Vagina (tissue), 2 donors: ENCODE data around the gene DDB1.

Experiments used
- CTCF ChIP-seq, 3 experiments: fragments of 450-650 bp in 2 of 3; fragments of 200-600 bp in 1 of 3; sonication (generic) in 1 of 3; IDR thresholded peaks; one replicate each; pipeline ENCODE4 v1.5.1; 2017 to 2019; ENCODE audit warnings: antibody characterized with exemption in 3 of 3, mild to moderate bottlenecking in 2 of 3, moderate library complexity in 2 of 3
- POLR2A ChIP-seq, 2 donors: fragments of 450-650 bp; IDR thresholded peaks; one replicate each; pipeline ENCODE4 v1.6.1; 2017; ENCODE audit warnings: antibody characterized with exemption in 2 of 2, mild to moderate bottlenecking in 2 of 2, moderate library complexity in 2 of 2
- POLR2AphosphoS5 ChIP-seq, 2 donors: sonication (generic); formaldehyde crosslinking; IDR thresholded peaks; one replicate each; pipeline ENCODE4 v1.9.0; 2017; ENCODE audit warnings: antibody characterized with exemption in 2 of 2, mild to moderate bottlenecking in 2 of 2, low read depth in 1 of 2; ENCODE audit not compliant: insufficient read depth in 1 of 2

GRCh38 chr11:61353131-61354067, 20.5 kb upstream of the DDB1 start:
- TF ChIP-seq POLR2A (IDR thresholded peaks at IDR 0.05) (no peak), CTCF (IDR thresholded peaks at IDR 0.05) (no peak), POLR2AphosphoS5 (IDR thresholded peaks at IDR 0.05; ENCODE audit: insufficient read depth in 1 of 2, low read depth in 1 of 2) (no peak)
